ENCODE measurements around the gene OPRPN. TPM values are rescaled to one million over a fixed set of nuclear protein-coding genes. Genes with fewer than 3 reads are reported as not detected.

OPRPN gene
- total RNA-seq = not detected in 2 replicates

GRCh38 chr4:70397580-70397979 is at the start of gene OPRPN:
Gene OPRPN (plus strand): TSS chr4:70397940. CDS start chr4:70399286, 1,346 bp downstream.

GRCh38 chr4:70360460-70360859 is 37.3 kb upstream of the OPRPN start, which contains the start of gene SMR3A:
Gene SMR3A (plus strand): TSS chr4:70360760. CDS start chr4:70362116, 1,356 bp downstream.

GRCh38 chr4:70382691-70383181 is 15.0 kb upstream of the OPRPN start, which contains the start of gene SMR3B:
Gene SMR3B (plus strand): TSS chr4:70383131. CDS start chr4:70384511, 1,380 bp downstream.

Other genes starting within 250 kb of the OPRPN start
- not detected in 2 replicates for gene PRR27, start 243.7 kb upstream of the OPRPN start, total RNA-seq
- gene ODAM, start 202.2 kb upstream of the OPRPN start, total RNA-seq = not detected in 2 replicates
- gene FDCSP, start 171.8 kb upstream of the OPRPN start, total RNA-seq = not detected in 2 replicates
- gene CSN3, start 155.3 kb upstream of the OPRPN start, total RNA-seq = not detected in 2 replicates
- gene CABS1, start 63.0 kb upstream of the OPRPN start, total RNA-seq = not detected in 2 replicates
- gene SMR3A, start 37.2 kb upstream of the OPRPN start, total RNA-seq = not detected in 2 replicates
- not detected in 2 replicates for gene SMR3B, start 14.8 kb upstream of the OPRPN start, total RNA-seq
- gene MUC7, start 74.3 kb downstream of the OPRPN start, total RNA-seq = not detected in 2 replicates
- gene AMTN, start 120.6 kb downstream of the OPRPN start, total RNA-seq = not detected in 2 replicates
- not detected in 2 replicates for gene AMBN, start 194.3 kb downstream of the OPRPN start, total RNA-seq
- not detected in 2 replicates for gene ENAM, start 230.8 kb downstream of the OPRPN start, total RNA-seq

All from pericardium fibroblast (primary cell).